ENCODE measurements around the gene ZCWPW1. TPM values are rescaled to one million over a fixed set of nuclear protein-coding genes. Genes with fewer than 3 reads are reported as not detected.

The ZCWPW1 gene
- 10 to 100 TPM in 1 of 2 donors, 1 to 10 TPM in 1; 5.5 to 34.6 TPM for total RNA-seq

GRCh38 chr7:100428199-100428966 is at the start of gene ZCWPW1:
ZCWPW1 (minus strand) TSS chr7:100428703; CDS start chr7:100420649, 8,054 bp downstream.
- Histone ChIP-seq H3K9me3 (no peaks in the 10 kb centered on the region), H3K36me3 (peaks cover 0 to 3% of the 10 kb centered on the region in 2 donors), H3K27ac (peak within 1 kb of the TSS; percentile 100), H3K27me3 (replicated peaks; ENCODE audit: insufficient read depth) (no peaks in the 10 kb centered on the region), H3K4me3 (peak within 1 kb of the TSS; percentile 73 to 94), H3K4me1 (replicated peaks) (peaks cover 18% of the 10 kb centered on the region)
- WGBS: 1% methylated on average over 62 of the region's 66 CpGs
- DNase-seq (ENCODE audit: low spot score): peak; percentile 92
- intact Hi-C loops (cut with DNase I): no loop called here
- peak; percentile 100 for TF ChIP-seq POLR2A (IDR thresholded peaks at IDR 0.05)
- peak in 1 of 4 experiments; percentile 10 for TF ChIP-seq CTCF (IDR thresholded peaks at IDR 0.05)
- peak; percentile 90 for TF ChIP-seq POLR2AphosphoS5 (IDR thresholded peaks at IDR 0.05)

- no peak for DNase-seq (ENCODE audit: low spot score)
- H3K4me1 ChIP-seq (replicated peaks): peaks cover 26% of the 10 kb centered on the region
- intact Hi-C loops (cut with DNase I): loop anchor here (10.0 kb wide), 1 partner anchor 197 kb away; the partner anchor contains the start of gene GNB2
- TF ChIP-seq CTCF (IDR thresholded peaks at IDR 0.05) (no peak), POLR2A (IDR thresholded peaks at IDR 0.05) (no peak), POLR2AphosphoS5 (IDR thresholded peaks at IDR 0.05) (no peak)
- no peaks in the 10 kb centered on the region for H3K27me3 ChIP-seq (replicated peaks; ENCODE audit: insufficient read depth)
- no peaks in the 10 kb centered on the region for H3K9me3 ChIP-seq
- H3K36me3 ChIP-seq: no peaks in the 10 kb centered on the region
- H3K27ac ChIP-seq: peak overlapping the region; percentile 94 to 98
- H3K4me3 ChIP-seq: peak overlapping the region; percentile 84 to 100
- WGBS: under 1% methylated on average over 14 of the region's 16 CpGs
These were observed 49.4 kb upstream of the ZCWPW1 start for GRCh38 chr7:100477871-100478267.

- 9% methylated on average over 30 of the region's 30 CpGs for WGBS
- peaks cover 20% of the 10 kb centered on the region for H3K4me1 ChIP-seq (replicated peaks)
- DNase-seq (ENCODE audit: low spot score): no peak
These were observed 48.7 kb upstream of the ZCWPW1 start for GRCh38 chr7:100476903-100477870.

More at GRCh38 chr7:100476903-100477870, 48.7 kb upstream of the ZCWPW1 start:
- TF ChIP-seq CTCF (IDR thresholded peaks at IDR 0.05): peak in 2 of 4 experiments; percentile 28 to 31
- no peak for TF ChIP-seq POLR2AphosphoS5 (IDR thresholded peaks at IDR 0.05)
- TF ChIP-seq POLR2A (IDR thresholded peaks at IDR 0.05): no peak
- Histone ChIP-seq H3K27me3 (replicated peaks; ENCODE audit: insufficient read depth) (no peaks in the 10 kb centered on the region), H3K9me3 (no peaks in the 10 kb centered on the region), H3K27ac (peak overlapping the region; percentile 94 to 98), H3K36me3 (no peaks in the 10 kb centered on the region), H3K4me3 (peak overlapping the region; percentile 84 to 100)
- intact Hi-C loops (cut with DNase I): loop anchor here (10.0 kb wide), 1 partner anchor 198 kb away; the partner anchor contains the start of gene GNB2

All from prostate gland (tissue), 2 donors.